SIG-M5 (cell line): ENCODE results near the gene NINJ2.

Experiments used
- DNase-seq: peaks from one replicate; lab custom pipeline; 2025; lab: John Stamatoyannopoulos, UW

Gene NINJ2

DNA sequence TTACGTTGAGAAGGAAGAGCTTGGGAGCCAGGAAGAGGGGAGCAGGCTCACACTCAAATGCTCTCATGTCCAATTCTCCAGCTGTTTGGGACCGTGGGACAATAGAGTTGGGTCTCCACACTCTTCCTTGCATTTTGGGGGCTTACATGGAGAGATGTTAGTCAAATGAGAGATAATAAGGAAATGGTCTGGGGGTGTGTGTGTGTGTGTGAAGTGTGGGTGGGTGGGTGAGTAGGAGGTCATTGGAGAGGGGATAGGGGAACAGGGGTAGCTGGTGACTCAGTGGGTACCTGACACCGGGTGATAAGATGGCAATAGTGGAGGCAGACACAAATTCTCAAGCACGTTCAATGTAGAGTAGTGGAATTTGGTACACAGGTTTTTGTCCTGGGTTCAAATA lies 135.5 kb downstream of the NINJ2 start:
- DNase-seq, result no peak

GRCh38 chr12:527241-527640 lies 136.0 kb downstream of the NINJ2 start:
- no peak for DNase-seq

DNA sequence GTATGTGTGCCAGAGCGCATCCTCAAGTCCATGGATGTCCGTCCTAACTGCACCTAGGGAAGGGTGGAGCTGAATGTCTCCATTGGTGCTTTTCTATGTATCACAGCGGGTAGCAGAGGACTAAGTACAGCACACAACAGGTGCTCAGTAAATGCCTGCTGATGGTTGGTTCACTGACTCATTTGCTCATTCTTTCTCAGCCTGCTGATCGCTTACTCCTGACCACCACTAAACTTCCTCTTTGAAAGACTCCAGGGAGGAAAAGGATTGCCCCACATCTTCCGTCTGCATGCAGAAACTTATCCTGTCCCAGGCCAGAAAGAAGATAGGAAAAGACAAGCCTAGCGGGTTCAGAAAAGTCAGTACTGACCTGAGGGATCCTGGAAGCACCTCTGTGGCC lies 137.2 kb downstream of the NINJ2 start:
- DNase-seq, result no peak

GRCh38 chr12:524167-524951 lies 138.9 kb downstream of the NINJ2 start:
- DNase-seq, result no peak

DNA sequence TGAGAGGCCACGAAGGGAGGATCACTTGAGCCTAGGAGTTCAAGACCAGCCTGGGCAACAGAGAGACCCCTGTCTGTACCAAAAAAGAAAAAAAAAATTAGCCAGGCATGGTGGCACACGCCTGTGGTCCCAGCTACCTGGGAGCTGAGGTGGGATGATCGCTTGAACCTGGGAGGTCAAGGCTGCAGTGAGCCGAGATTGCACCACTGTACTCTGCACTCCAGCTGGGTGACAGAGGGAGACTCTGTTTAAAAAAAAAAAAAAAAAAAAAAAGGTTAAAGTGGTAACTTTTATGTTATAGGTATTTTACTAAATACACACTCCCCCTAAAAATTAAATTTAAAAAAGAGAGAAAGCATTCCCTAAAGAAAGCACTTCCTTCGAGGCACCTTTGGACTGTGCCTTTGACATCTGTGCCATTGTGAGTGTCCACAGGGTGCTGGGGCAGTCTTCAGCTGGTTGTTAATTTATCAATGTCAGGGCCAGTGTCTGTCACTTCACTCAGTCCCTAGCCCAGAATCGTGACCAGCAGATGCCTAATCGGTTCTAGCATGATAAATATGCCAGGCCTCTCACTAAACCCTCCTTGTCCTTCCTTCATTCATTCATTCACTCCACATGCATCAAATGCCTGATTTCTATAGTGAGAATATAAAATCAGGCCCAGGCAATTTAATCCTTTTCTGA lies 140.4 kb downstream of the NINJ2 start:
- DNase-seq, result no peak

GRCh38 chr12:520119-520518 lies 143.1 kb downstream of the NINJ2 start:
- DNase-seq, result no peak

GRCh38 chr12:517538-517937 lies 145.7 kb downstream of the NINJ2 start:
- DNase-seq, result no peak
